Suppressor macrophage treated with lipopolysaccharide for 1 hour (primary cell): ENCODE measurements around the gene N4BP2.
A peak's percentile ranks its signal among the peaks of the same experiment; 100 is the strongest.
"Not testable (repeated sequence)": the region's sequence is repeated elsewhere in the genome, so short reads cannot be mapped to it uniquely, and the experiment has no call there.

Experiments
- DNase-seq, 3 donors: peaks; one replicate each; pipeline ENCODE4 v3.0.0-alpha.2; 2020 to 2022

Gene N4BP2

DNA sequence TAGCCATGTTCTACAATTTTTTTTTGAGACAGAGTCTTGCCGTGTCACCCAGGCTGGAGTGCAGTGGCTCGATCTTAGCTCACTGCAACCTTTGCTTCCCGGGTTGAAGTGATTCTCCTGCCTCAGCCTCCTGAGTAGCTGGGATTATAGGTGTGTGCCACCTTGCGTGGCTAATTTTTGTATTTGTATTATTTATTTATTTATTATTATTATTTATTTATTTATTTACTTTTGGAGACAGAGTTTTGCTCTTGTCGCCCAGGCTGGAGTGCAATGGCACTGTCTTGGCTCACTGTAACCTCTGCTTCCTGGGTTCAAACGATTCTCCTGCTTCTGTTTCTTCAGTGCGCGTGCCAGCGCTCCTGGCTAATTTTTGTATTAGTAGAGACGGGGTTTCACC, 36.8 kb downstream of the N4BP2 start:
- DNase-seq: not testable (repeated sequence)

GRCh38 chr4:40099010-40099409, 42.4 kb downstream of the N4BP2 start:
- DNase-seq: peak; percentile 35 to 40 (median 39)

GRCh38 chr4:40107150-40107549, 50.5 kb downstream of the N4BP2 start:
- not testable (repeated sequence) for DNase-seq

- peak in 1 of 3 donors; percentile 20 for DNase-seq
Measured at GRCh38 chr4:40112027-40112792, 55.6 kb downstream of the N4BP2 start.

DNA sequence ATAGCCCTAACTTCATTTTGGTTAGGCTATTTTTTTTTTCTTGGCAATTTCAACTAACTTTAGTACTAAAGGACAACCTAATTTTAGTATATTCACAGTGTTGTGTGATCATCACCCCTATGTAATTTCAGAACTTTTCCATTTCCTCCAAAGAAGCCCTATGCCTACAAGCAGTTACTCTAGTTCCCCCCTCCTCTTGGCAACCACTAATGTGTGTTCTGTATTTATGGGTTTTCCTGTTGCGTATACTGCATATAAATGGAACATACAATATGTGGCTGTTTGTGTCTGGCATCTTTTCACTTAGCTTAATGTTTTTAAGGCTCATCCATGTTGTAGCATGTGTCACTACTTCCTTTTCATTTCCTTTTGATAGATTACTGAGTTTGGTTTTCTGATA, 57.6 kb downstream of the N4BP2 start:
- DNase-seq: peak; percentile 26 to 54 (median 32)

DNA sequence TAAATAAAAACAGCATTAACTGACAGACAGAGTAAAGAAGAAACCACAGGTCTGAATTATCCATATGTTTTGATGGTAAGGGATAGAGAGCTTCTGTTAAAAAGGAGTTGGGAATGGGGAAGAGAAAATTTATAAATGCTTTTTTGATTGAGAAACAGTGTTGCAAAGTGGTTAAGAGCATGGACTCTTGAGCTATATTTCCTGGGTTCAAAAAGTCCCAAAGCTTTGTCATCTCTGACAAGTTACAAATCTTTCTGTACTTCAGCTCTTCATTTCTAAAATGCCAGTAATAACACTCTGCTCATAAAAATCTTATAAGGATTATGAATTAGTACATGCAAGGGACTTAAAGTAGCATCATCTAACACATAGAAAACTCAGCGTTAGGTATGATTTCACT, 62.2 kb downstream of the N4BP2 start:
- peak; percentile 26 to 57 (median 53) for DNase-seq

DNA sequence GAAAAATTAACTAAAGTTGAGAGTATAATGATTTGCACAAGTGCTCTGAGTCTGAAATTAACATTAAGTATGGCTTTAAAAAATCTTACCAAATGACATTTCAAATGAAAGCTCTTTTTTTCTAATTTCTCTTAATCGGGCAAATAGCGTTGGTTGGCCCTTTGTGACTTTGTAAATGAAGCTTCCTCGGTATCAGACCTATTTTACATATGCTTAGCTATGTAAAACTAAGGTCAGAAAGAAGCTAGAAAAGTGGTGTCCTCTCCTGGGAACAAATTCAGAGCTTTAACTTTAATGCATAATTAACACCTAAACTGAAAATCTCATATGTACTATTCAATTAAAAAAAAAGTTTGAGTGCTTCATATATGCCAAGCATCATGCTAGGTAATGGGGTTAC, 62.7 kb downstream of the N4BP2 start:
- no peak for DNase-seq

- peak; percentile 87 to 97 (median 96) for DNase-seq
Measured at GRCh38 chr4:40121515-40121914, 64.9 kb downstream of the N4BP2 start.

- DNase-seq: no peak
Measured at GRCh38 chr4:40122941-40123340, 66.3 kb downstream of the N4BP2 start.

DNA sequence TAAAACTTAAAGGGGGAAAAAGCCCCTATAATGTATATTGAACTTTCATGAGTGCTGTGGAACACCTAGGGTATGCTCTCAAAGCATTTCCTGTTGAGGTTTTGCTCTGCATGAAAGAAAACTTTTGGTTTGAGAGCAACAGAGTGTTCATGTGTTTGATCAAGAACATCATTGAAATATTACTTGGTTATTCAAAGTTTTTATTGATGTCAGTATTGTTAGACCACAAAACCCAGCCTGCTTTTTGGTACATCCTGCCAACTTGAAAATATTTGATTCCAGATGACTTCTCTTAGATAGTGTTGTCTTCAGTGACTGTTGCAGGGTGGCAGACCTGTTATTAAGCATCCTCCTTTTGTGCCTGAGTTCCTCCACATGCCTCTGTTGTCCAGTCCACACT, 68.0 kb downstream of the N4BP2 start:
- DNase-seq: no peak

- DNase-seq: no peak
Measured at GRCh38 chr4:40130401-40131036, 73.9 kb downstream of the N4BP2 start.

DNA sequence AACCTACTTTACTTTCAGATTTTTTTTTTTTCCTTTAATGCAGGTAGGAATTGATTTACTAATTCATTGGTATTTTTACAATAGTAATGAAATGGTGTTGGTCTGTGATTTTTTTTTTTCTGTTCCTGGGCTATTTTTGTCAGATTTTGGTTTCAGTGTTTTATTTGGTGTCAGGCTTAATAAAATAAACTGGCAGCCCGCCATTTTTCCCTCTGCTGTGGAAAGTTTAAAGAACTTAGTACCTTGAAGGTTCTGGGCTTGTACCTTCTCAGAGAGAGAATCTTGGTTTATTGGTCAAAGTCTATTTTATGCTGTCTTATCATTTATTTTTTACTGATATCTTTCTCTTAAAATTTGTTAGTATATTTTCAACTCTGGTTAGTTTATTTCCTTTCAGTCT, 76.2 kb downstream of the N4BP2 start:
- DNase-seq: no peak

GRCh38 chr4:40134206-40134917, 77.7 kb downstream of the N4BP2 start:
- DNase-seq: no peak

GRCh38 chr4:40136202-40136601, 79.6 kb downstream of the N4BP2 start:
- DNase-seq: not testable (repeated sequence)

- DNase-seq: no peak
Measured at GRCh38 chr4:40140196-40140595, 83.5 kb downstream of the N4BP2 start.

DNA sequence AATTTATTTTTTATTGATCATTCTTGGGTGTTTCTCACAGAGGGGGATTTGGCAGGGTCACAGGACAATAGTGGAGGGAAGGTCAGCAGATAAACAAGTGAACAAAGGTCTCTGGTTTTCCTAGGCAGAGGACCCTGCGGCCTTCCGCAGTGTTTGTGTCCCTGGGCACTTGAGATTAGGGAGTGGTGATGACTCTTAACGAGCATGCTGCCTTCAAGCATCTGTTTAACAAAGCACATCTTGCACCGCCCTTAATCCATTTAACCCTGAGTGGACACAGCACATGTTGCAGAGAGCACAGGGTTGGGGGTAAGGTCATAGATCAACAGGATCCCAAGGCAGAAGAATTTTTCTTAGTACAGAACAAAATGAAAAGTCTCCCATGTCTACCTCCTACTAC, 83.9 kb downstream of the N4BP2 start:
- DNase-seq: not testable (repeated sequence)

DNA sequence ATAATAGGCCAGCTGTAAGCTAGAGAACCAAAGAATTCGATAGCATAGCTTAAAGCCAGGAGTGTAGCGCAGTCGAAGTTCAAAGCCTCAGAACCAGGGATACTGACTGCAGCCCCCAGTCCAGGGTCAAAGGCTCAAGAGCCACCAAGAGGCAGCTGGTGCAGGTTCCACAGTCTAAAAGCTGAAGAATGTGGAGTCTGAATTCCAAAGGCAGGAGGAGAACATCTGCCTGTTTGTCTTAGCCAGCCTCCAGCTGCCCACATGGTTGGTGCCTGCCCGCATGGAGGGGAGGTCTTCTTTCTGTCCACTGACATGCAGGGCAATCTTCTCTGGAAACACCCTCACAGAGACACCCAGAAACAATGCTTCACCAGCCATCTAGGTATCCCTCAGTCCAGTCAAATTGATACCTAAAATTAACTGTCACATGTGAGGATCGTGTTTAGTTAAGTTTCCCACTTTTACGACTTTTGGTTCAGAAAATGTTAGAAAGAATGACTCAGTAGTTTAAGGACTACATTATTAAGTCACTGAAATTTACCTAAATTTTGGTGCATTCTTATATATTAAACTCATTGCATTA, 87.4 kb downstream of the N4BP2 start:
- DNase-seq: no peak

- DNase-seq: no peak
Measured at GRCh38 chr4:40144716-40145115, 88.1 kb downstream of the N4BP2 start.

DNA sequence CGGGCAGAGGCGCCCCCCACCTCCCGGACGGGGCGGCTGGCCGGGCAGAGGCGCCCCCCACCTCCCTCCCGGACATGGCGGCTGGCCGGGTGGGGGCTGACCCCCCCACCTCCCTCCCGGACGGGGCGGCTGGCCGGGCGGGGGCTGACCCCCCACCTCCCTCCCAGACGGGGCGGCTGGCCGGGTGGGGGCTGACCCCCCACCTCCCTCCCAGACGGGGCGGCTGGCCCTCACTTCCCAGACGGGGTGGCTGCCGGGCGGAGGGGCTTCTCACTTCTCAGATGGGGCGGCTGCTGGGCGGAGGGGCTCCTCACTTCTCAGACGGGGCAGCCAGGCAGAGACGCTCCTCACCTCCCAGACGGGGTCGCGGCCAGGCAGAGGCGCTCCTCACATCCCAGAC, 90.8 kb downstream of the N4BP2 start:
- DNase-seq: not testable (repeated sequence)

- DNase-seq: peak; percentile 78 to 94 (median 89)
Measured at GRCh38 chr4:40149960-40150385, 93.3 kb downstream of the N4BP2 start.

DNA sequence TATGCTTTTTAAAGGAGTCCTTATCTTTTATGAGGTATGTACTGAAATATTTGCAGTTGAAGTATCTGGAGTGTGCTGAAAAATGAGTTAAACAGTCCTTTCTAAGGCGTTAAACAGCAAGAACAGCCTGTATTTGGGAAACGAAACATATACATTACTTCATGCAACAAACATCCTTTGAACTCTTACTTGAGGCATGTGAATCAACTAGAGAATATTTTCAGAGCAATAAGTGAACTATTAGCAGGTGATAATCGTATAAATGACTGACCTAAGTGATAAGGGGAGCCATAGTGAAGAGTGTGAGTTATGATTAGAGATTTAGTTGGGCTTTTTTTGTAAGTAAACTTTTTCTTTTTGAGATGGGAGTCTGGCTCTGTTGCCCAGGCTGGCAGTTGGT, 94.3 kb downstream of the N4BP2 start:
- no peak for DNase-seq

DNA sequence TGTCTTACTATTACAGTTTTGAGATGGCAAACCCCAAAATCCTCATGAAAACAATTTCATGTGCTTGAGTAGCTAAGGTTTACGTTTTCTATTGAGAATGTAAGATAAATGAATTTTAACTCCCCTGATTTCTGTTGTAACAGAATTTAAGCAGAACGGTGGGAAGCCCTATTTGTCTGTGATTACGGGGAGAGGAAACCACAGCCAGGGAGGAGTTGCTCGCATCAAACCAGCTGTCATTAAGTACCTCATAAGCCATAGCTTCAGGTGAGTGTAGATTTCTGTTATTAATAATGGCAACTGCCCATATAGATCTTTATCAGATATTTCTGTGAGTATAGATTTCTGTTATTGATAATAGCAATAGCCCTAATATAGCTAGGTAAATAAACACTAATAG, 96.0 kb downstream of the N4BP2 start:
- DNase-seq: no peak

GRCh38 chr4:40157436-40157835, 100.8 kb downstream of the N4BP2 start:
- peak; percentile 40 to 74 (median 70) for DNase-seq
